Osteocyte (in vitro differentiated cells): ENCODE results near the gene CDC42BPB. TPM values are rescaled to one million over a fixed set of nuclear protein-coding genes. Genes with fewer than 3 reads are reported as not detected.

Experiments used
- DNase-seq: peaks from one replicate; pipeline ENCODE4 v3.0.0; 2021; ENCODE audit warnings: mixed read lengths; ENCODE audit not compliant: unreplicated experiment; ENCODE audit errors: extremely low spot score
- H3K27ac Mint-ChIP-seq: one replicate; pipeline ENCODE4 v1.8.0; 2021; ENCODE audit warnings: mild to moderate bottlenecking, mixed read lengths; ENCODE audit not compliant: unreplicated experiment
- H3K27me3 Mint-ChIP-seq: one replicate; pipeline ENCODE4 v1.8.0; 2021; ENCODE audit warnings: mixed read lengths; ENCODE audit not compliant: unreplicated experiment
- H3K36me3 Mint-ChIP-seq: one replicate; pipeline ENCODE4 v1.8.0; 2021; ENCODE audit warnings: mixed read lengths; ENCODE audit not compliant: unreplicated experiment
- H3K4me1 Mint-ChIP-seq: one replicate; pipeline ENCODE4 v1.8.0; 2021; ENCODE audit warnings: mixed read lengths; ENCODE audit not compliant: unreplicated experiment
- H3K4me3 Mint-ChIP-seq: one replicate; pipeline ENCODE4 v1.8.0; 2021; ENCODE audit warnings: mild to moderate bottlenecking, moderate library complexity, mixed read lengths; ENCODE audit not compliant: unreplicated experiment
- H3K9me3 Mint-ChIP-seq: one replicate; pipeline ENCODE4 v1.8.0; 2021; ENCODE audit warnings: mixed read lengths; ENCODE audit not compliant: unreplicated experiment
- CTCF ChIP-seq: fragments of 200-600 bp; sonication (generic); IDR thresholded peaks from 2 replicates; pipeline ENCODE4 v1.5.0; 2021; ENCODE audit warnings: antibody characterized with exemption, mild to moderate bottlenecking, moderate library complexity
- total RNA-seq: library from RNA; stranded (reverse); gene quantifications from 2 replicates; pipeline ENCODE4 v1.2.1, GENCODE V29; 2021

Gene CDC42BPB
- total RNA-seq, 1 donor from 2014 or later = 99.0 TPM

- Mint-ChIP-seq H3K36me3 (no peaks in the 10 kb centered on the region), H3K4me1 (peaks cover 11% of the 10 kb centered on the region), H3K27me3 (no peaks in the 10 kb centered on the region), H3K4me3 (no peak overlapping the region), H3K9me3 (no peaks in the 10 kb centered on the region), H3K27ac (peak overlapping the region; percentile 60)
- TF ChIP-seq CTCF = no peak
- DNase-seq = no peak
Measured at GRCh38 chr14:103031566-103031911, 25.8 kb downstream of the CDC42BPB start.

GRCh38 chr14:103030741-103031565 lies 26.4 kb downstream of the CDC42BPB start:
- no peaks in the 10 kb centered on the region for H3K9me3 Mint-ChIP-seq

GRCh38 chr14:103029936-103030335 lies 27.4 kb downstream of the CDC42BPB start:
- no peak for TF ChIP-seq CTCF
- H3K27ac Mint-ChIP-seq = no peak overlapping the region
- H3K27me3 Mint-ChIP-seq = no peaks in the 10 kb centered on the region
- H3K36me3 Mint-ChIP-seq = no peaks in the 10 kb centered on the region
- no peaks in the 10 kb centered on the region for H3K9me3 Mint-ChIP-seq
- no peak overlapping the region for H3K4me3 Mint-ChIP-seq
- DNase-seq = no peak
- peaks cover 14% of the 10 kb centered on the region for H3K4me1 Mint-ChIP-seq

More at GRCh38 chr14:103030741-103031565, 26.4 kb downstream of the CDC42BPB start:
- H3K36me3 Mint-ChIP-seq = no peaks in the 10 kb centered on the region
- peaks cover 11% of the 10 kb centered on the region for H3K4me1 Mint-ChIP-seq
- no peak for DNase-seq
- no peak overlapping the region for H3K4me3 Mint-ChIP-seq
- no peak for TF ChIP-seq CTCF
- peak overlapping the region; percentile 60 for H3K27ac Mint-ChIP-seq
- no peaks in the 10 kb centered on the region for H3K27me3 Mint-ChIP-seq

DNA sequence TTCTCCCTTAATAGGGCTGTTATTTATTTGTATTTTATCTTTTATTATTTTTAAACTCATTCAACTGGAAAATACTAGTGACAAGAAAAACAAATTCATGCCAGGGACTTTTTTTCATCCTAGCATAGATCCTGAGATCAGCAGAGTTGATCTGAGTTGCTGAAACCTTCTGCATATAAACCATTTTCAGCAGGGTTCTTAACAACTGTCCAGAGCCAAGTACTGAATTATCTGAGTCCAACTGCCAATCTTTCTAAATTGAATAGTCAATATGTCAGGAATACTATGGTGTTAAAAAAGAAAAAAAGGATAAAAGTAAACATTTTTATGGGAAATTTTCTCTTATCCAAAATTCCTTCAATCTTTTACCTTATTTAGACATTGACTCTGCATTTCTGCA lies 28.6 kb downstream of the CDC42BPB start:
- no peaks in the 10 kb centered on the region for H3K9me3 Mint-ChIP-seq
- no peak overlapping the region for H3K4me3 Mint-ChIP-seq
- H3K36me3 Mint-ChIP-seq = no peaks in the 10 kb centered on the region
- H3K27me3 Mint-ChIP-seq = no peaks in the 10 kb centered on the region
- peaks cover 26% of the 10 kb centered on the region for H3K4me1 Mint-ChIP-seq
- H3K27ac Mint-ChIP-seq = no peak overlapping the region
- no peak for TF ChIP-seq CTCF
- no peak for DNase-seq

GRCh38 chr14:103028161-103028767 lies 29.1 kb downstream of the CDC42BPB start:
- DNase-seq = no peak

More at GRCh38 chr14:103028161-103028767, 29.1 kb downstream of the CDC42BPB start:
- H3K27me3 Mint-ChIP-seq = no peaks in the 10 kb centered on the region
- H3K4me1 Mint-ChIP-seq = peaks cover 31% of the 10 kb centered on the region
- no peaks in the 10 kb centered on the region for H3K9me3 Mint-ChIP-seq
- H3K4me3 Mint-ChIP-seq = no peak overlapping the region
- no peak overlapping the region for H3K27ac Mint-ChIP-seq
- no peak for TF ChIP-seq CTCF
- no peaks in the 10 kb centered on the region for H3K36me3 Mint-ChIP-seq
